ENCODE measurements around the gene VEZT.

- no peak for TF ChIP-seq CTCF (IDR thresholded peaks at IDR 0.05)
- TF ChIP-seq POLR2AphosphoS5 (IDR thresholded peaks at IDR 0.05): no peak
- TF ChIP-seq POLR2A (IDR thresholded peaks at IDR 0.05; ENCODE audit: low read depth): no peak
- TF ChIP-seq EP300 (IDR thresholded peaks at IDR 0.05): no peak
Measured at GRCh38 chr12:95215949-95216348, 1.7 kb upstream of the VEZT start.

All from esophagus muscularis mucosa (tissue), 4 donors.